Cardiac ventricle fibroblast (primary cell): ENCODE measurements around the gene PYURF. TPM values are rescaled to one million over a fixed set of nuclear protein-coding genes. Genes with fewer than 3 reads are reported as not detected.

Experiments
- total RNA-seq: library from RNA; depleted of rRNA; stranded (reverse); fragments of >200 nt; gene quantifications from 2 replicates; pipeline ENCODE4 v1.2.3, GENCODE V29; 2015

Gene PYURF
- total RNA-seq: 77.7 and 83.0 TPM in 2 replicates

GRCh38 chr4:88523325-88524129 lies at the start of gene PYURF:
TSS of gene PYURF (minus strand) at chr4:88523776. CDS start at chr4:88523700, 76 bp downstream.

Other genes starting within 250 kb of the PYURF start
- gene PPM1K, start 239.2 kb downstream of the PYURF start, total RNA-seq: 9.3 and 16.2 TPM in 2 replicates
- gene HERC6, start 144.9 kb downstream of the PYURF start, total RNA-seq: 3.3 and 4.3 TPM in 2 replicates
- gene HERC5, start 66.7 kb downstream of the PYURF start, total RNA-seq: 0.25 and 1.2 TPM in 2 replicates
- 5.5 and 10.2 TPM in 2 replicates for gene HERC3, start 68.7 kb upstream of the PYURF start, total RNA-seq
- gene NAP1L5, start 174.1 kb upstream of the PYURF start, total RNA-seq: 8.9 and 11.3 TPM in 2 replicates